ENCODE results near the gene UBE2V1. TPM values are rescaled to one million over a fixed set of nuclear protein-coding genes. Genes with fewer than 3 reads are reported as not detected.

UBE2V1 gene
- total and polyA plus RNA-seq, 10 of the 15 experiments (the other 5 are each of a cell fraction or from before 2014, with no cell fraction given) = 51.8 to 219 (median 141) TPM

GRCh38 chr20:50146732-50147662, 34.0 kb upstream of the UBE2V1 start (continued):
- TF ChIP-seq STAT3 (IDR thresholded peaks at IDR 0.05; ENCODE audit: low read depth, low read length) (no peak), MYB (IDR thresholded peaks at IDR 0.05; ENCODE audit: borderline replicate concordance, low read depth, low read length) (no peak), CEBPB (IDR thresholded peaks at IDR 0.05; ENCODE audit: borderline replicate concordance in 1 of 2, low read depth in 2 of 2, low read length in 2 of 2) (no peak), MXI1 (IDR thresholded peaks at IDR 0.05; ENCODE audit: low read depth, low read length) (peak; percentile 50; the same call in 1 of the 2 replicates), RUNX3 (IDR thresholded peaks at IDR 0.05; ENCODE audit: low read length) (peak; percentile 80), BCL11A (IDR thresholded peaks at IDR 0.05; ENCODE audit: low read depth, low read length) (no peak), ZBTB11 (CRISPR knock-in tag; IDR thresholded peaks at IDR 0.05) (no peak), DPF2 (IDR thresholded peaks at IDR 0.05) (0 out of 2 replicates have a peak, but pooled peaks have one; percentile 39), ZZZ3 (IDR thresholded peaks at IDR 0.05; ENCODE audit: control insufficient read depth, insufficient read length, low read depth) (no peak), SP1 (IDR thresholded peaks at IDR 0.05; ENCODE audit: low read depth, low read length) (peak; percentile 31), ZBTB40 (IDR thresholded peaks at IDR 0.05; ENCODE audit: borderline replicate concordance) (peak; percentile 44; the same call in 1 of the 2 replicates), TCF3 (IDR thresholded peaks at IDR 0.05; ENCODE audit: borderline replicate concordance, insufficient read depth, low read depth, low read length) (no peak), ZNF622 (IDR thresholded peaks at IDR 0.05) (no peak), USF1 (IDR thresholded peaks at IDR 0.05; ENCODE audit: borderline replicate concordance, extremely low read length, insufficient read depth, low read depth, low read length) (no peak), LARP7 (IDR thresholded peaks at IDR 0.05) (no peak), IKZF2 (IDR thresholded peaks at IDR 0.05) (peak in 1 of 2 experiments; percentile 30; a peak in 1 of 4 replicates), BCL3 (IDR thresholded peaks at IDR 0.05; ENCODE audit: borderline replicate concordance, insufficient read depth, low read depth, low read length, poor library complexity, severe bottlenecking) (no peak), NRF1 (conservative IDR thresholded peaks at IDR 0.05; ENCODE audit: low read depth, low read length) (no peak), FOXK2 (IDR thresholded peaks at IDR 0.05) (no peak), ZNF274 (IDR thresholded peaks at IDR 0.05; ENCODE audit: insufficient read depth, insufficient read length) (no peak)

Data from GM12878 (cell line).